Activated CD8-positive, alpha-beta T cell treated with anti-CD3 and anti-CD28 coated beads, Interleukin-2, amount 10 ng/mL, durations not matched to agents 7 days and 5 days (primary cell): ENCODE measurements around the gene MIPOL1. TPM values are rescaled to one million over a fixed set of nuclear protein-coding genes. Genes with fewer than 3 reads are reported as not detected.
"Not testable (repeated sequence)": the region's sequence is repeated elsewhere in the genome, so short reads cannot be mapped to it uniquely, and the experiment has no call there.

Source experiments
- ATAC-seq: fragments of 150-1000 bp; cut with Tn5 transposase; one replicate; pipeline ENCODE4 v1.10.0; 2021; ENCODE audit warnings: moderate library complexity
- CTCF ChIA-PET: fragments of 350-600 bp; sonication (Branson Sonifier 250); formaldehyde crosslinking; loops from one replicate; lab custom pipeline; 2021; ENCODE audit warnings: antibody characterized with exemption; lab: Charles Lee
- POLR2A ChIA-PET: fragments of 350-600 bp; sonication (Branson Sonifier 250); formaldehyde crosslinking; loops from one replicate; lab custom pipeline; 2021; ENCODE audit warnings: antibody characterized with exemption; lab: Charles Lee
- DNase-seq: peaks from one replicate; pipeline ENCODE4 v3.0.0-alpha.2; 2020
- H3K27ac Mint-ChIP-seq: one replicate; pipeline ENCODE4 v1.8.0; 2021; ENCODE audit warnings: mild to moderate bottlenecking, mixed read lengths
- H3K27me3 Mint-ChIP-seq: one replicate; pipeline ENCODE4 v1.8.0; 2021; ENCODE audit warnings: low read depth, mixed read lengths
- H3K36me3 Mint-ChIP-seq: one replicate; pipeline ENCODE4 v1.8.0; 2021; ENCODE audit warnings: low read depth, mixed read lengths
- H3K4me1 Mint-ChIP-seq: one replicate; pipeline ENCODE4 v1.8.0; 2021; ENCODE audit warnings: low read depth, mixed read lengths
- H3K4me3 Mint-ChIP-seq: one replicate; pipeline ENCODE4 v1.8.0; 2021; ENCODE audit warnings: mild to moderate bottlenecking, mixed read lengths
- H3K9me3 Mint-ChIP-seq: one replicate; pipeline ENCODE4 v1.8.0; 2022; ENCODE audit warnings: mixed read lengths; ENCODE audit not compliant: insufficient read depth
- total RNA-seq, 2 experiments: library from RNA; stranded (reverse); gene quantifications; one replicate each; pipeline ENCODE4 v1.2.3, GENCODE V29; 2021

MIPOL1 gene, protein sequence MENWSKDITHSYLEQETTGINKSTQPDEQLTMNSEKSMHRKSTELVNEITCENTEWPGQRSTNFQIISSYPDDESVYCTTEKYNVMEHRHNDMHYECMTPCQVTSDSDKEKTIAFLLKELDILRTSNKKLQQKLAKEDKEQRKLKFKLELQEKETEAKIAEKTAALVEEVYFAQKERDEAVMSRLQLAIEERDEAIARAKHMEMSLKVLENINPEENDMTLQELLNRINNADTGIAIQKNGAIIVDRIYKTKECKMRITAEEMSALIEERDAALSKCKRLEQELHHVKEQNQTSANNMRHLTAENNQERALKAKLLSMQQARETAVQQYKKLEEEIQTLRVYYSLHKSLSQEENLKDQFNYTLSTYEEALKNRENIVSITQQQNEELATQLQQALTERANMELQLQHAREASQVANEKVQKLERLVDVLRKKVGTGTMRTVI
- not detected for total RNA-seq

DNA sequence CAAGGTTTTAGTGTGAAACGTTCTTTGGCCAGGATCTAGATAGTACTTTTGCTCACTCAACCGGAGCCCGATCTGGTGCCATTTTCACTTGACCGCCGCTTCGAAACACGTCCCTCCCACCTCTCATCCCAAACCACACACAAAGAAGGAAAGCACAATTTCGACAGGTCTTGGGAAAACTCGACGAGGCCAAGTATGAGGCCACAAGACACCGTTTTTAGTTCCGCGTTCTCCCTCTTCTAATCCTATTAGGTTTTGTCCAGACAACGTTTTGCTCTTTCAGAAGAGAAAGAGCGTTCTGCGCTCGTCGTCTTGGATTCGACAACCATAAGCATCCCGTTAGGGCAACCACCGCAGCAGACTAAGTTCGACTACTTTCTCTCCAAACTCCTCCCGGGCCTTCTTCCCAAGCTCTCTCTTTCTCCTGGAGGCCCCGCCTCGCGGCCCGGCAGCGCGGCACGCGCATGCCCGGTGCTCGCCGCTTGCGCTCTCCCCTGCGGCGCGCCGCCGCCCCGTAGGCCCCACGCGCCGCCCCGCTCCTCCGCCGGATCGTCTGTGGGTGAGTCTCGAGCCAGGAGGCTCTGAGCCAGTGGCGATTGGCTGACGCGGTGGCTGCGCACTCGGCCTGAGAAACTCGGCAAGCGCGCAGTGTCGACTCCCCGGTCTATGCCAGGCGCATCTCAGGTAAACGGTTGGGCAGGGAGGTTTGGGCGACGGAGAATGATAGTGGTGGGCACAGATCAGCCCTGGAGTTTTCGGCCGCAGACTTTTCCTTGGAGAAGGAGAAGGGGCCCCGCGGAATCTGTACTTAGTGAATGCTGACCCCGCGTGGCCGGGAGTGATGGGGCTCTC, at the start of gene MIPOL1:
MIPOL1 (plus strand) TSS at position 517 of the 852 bp plus-strand sequence. CDS start 49,952 bp downstream, outside the sequence.
- Mint-ChIP-seq H3K27me3 (peaks cover 12% of the 10 kb centered on the region), H3K9me3 (no peaks in the 10 kb centered on the region), H3K36me3 (peaks cover 5% of the 10 kb centered on the region), H3K27ac (no peak within 1 kb of the TSS), H3K4me3 (peak within 1 kb of the TSS; percentile 44), H3K4me1 (peaks cover 13% of the 10 kb centered on the region)
- ATAC-seq (peak; percentile 60), DNase-seq (no peak)
- ChIA-PET POLR2A (no interaction called here), CTCF (interaction anchor here (1.5 kb wide), 1 partner anchor 33 kb away, joined by 4 read pairs; no protein-coding TSS in a partner anchor)

DNA sequence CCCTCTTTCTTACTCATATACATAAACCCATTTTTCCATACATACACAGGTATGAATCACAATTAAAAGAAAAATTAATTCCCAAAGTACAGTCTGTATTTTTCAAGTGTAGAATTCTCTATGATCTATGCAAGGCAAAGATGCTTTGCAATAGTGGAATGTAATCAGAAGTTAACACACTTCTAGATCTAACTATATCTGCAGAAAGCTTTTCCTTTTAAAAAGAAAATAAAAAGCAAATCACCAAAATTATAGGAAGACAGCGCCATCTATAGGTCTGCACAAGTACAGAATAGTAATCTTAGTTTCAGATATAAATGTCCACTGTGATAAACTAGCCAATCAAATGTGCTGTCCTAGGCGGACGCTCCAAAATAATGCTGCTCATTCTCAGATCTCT, 47.3 kb upstream of the MIPOL1 start:
- no peak for ATAC-seq
- Mint-ChIP-seq H3K27ac (no peak overlapping the region), H3K4me1 (no peaks in the 10 kb centered on the region), H3K9me3 (peaks cover 4% of the 10 kb centered on the region), H3K27me3 (no peaks in the 10 kb centered on the region), H3K4me3 (no peak overlapping the region), H3K36me3 (no peaks in the 10 kb centered on the region)
- DNase-seq, result no peak
- POLR2A ChIA-PET, result no interaction called here
- CTCF ChIA-PET, result interaction anchor here (1.0 kb wide), 1 partner anchor 15 kb away, joined by 4 read pairs; no protein-coding TSS in a partner anchor

DNA sequence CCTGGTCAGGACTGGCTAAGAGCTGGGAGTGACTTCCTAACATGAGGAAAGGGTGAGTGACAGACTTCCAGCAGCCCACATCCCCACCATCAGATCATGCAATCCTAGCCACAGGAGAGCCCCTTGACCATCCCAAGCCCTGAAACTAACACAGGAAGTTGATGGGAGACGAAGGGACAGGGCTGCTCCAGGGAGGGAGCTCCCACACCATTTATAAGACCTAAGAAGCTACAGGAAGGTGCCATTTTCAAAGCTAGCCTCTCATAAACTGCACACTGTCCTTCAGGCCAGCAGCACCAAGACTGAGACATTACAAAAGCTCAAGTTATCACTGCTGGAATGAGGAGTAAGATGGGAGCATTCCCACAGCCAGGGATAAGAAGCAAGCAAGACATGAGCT, 44.7 kb upstream of the MIPOL1 start:
- H3K4me1 Mint-ChIP-seq, result no peaks in the 10 kb centered on the region
- DNase-seq (no peak), ATAC-seq (no peak)
- no peaks in the 10 kb centered on the region for H3K27me3 Mint-ChIP-seq
- POLR2A ChIA-PET, result no interaction called here
- CTCF ChIA-PET, result no interaction called here
- H3K27ac Mint-ChIP-seq, result no peak overlapping the region
- no peaks in the 10 kb centered on the region for H3K36me3 Mint-ChIP-seq
- H3K4me3 Mint-ChIP-seq, result no peak overlapping the region
- peaks cover 4% of the 10 kb centered on the region for H3K9me3 Mint-ChIP-seq

DNA sequence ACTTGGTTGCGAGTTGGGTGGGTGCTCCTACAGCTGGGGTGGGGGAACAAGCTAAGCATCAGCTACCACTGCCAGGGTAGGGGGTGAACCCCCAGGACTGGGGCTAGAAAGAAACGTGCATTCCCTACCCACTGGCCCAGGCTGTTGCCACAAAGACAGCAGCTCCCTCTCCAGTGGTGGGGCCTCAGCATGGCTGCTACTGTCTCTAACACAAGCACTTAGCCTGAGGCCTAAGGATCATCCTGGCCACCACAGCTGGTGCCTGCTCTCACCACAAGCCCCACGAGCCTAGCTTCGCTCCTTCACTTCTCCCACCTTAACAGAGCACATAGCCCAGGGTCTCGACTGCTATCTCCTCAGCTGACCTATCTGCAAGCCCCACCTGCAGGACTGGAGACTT, 44.3 kb upstream of the MIPOL1 start:
- Mint-ChIP-seq H3K27me3 (no peaks in the 10 kb centered on the region), H3K27ac (no peak overlapping the region), H3K9me3 (peaks cover 4% of the 10 kb centered on the region), H3K36me3 (no peaks in the 10 kb centered on the region), H3K4me3 (no peak overlapping the region), H3K4me1 (no peaks in the 10 kb centered on the region)
- no peak for DNase-seq
- CTCF ChIA-PET, result no interaction called here
- ATAC-seq, result no peak
- POLR2A ChIA-PET, result no interaction called here

DNA sequence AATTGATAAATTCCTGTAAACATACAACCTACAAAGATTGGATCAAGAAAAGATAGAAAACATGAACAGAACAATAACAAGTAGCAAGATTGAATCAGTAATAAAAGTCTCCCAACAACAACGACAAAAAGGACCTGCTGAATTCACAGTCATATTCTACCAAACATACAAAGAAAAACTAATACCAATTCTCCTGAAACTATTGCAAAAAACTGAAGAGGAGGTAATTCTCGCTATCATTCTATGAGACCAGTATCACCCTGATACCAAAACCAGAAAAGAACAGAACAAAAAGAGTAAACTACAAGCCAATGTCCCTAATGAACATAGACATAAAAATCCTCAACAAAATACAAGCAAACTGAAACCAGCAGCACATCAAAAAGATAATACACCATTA, 39.8 kb upstream of the MIPOL1 start:
- H3K9me3 Mint-ChIP-seq, result peaks cover 10% of the 10 kb centered on the region
- no peaks in the 10 kb centered on the region for H3K4me1 Mint-ChIP-seq
- H3K27me3 Mint-ChIP-seq, result no peaks in the 10 kb centered on the region
- DNase-seq (no peak), ATAC-seq (no peak)
- CTCF ChIA-PET, result interaction anchor here (0.8 kb wide), 1 partner anchor 9 kb away, joined by 3 read pairs; no protein-coding TSS in a partner anchor
- no peaks in the 10 kb centered on the region for H3K36me3 Mint-ChIP-seq
- POLR2A ChIA-PET, result no interaction called here
- no peak overlapping the region for H3K4me3 Mint-ChIP-seq
- no peak overlapping the region for H3K27ac Mint-ChIP-seq

DNA sequence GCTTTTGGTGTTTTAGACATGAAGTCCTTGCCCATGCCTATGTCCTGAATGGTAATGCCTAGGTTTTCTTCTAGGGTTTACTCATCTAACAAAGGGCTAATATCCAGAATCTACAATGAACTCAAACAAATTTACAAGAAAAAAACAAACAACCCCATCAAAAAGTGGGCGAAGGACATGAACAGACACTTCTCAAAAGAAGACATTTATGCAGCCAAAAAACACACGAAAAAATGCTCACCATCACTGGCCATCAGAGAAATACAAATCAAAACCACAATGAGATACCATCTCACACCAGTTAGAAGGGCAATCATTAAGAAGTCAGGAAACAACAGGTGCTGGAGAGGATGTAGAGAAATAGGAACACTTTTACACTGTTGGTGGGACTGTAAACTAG, 35.4 kb upstream of the MIPOL1 start:
- H3K36me3 Mint-ChIP-seq, H3K9me3 Mint-ChIP-seq, CTCF ChIA-PET, H3K27me3 Mint-ChIP-seq, H3K4me1 Mint-ChIP-seq, ATAC-seq, H3K4me3 Mint-ChIP-seq, DNase-seq, H3K27ac Mint-ChIP-seq, POLR2A ChIA-PET: not testable (repeated sequence)

DNA sequence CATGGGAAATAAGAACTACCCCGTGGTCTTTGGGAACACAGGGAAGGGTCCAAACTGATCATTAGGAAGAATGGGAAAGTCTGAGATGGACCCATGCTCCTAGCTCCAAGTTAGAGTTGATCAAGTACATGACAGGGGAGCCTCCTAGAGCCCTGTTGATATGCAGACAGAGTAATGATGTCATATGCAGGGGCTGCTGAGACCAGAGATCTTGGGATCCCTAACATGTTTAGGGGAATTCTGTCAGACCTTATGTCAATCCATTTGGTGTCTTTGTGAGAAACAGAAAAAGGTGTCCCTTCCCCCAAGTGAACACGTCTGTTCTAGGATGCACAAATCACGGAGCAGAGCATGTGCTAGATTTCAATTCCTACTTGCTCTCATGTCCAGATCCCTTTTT, 31.9 kb upstream of the MIPOL1 start:
- Mint-ChIP-seq H3K4me1 (no peaks in the 10 kb centered on the region), H3K9me3 (no peaks in the 10 kb centered on the region), H3K27ac (no peak overlapping the region), H3K27me3 (no peaks in the 10 kb centered on the region), H3K36me3 (no peaks in the 10 kb centered on the region), H3K4me3 (no peak overlapping the region)
- no peak for ATAC-seq
- no peak for DNase-seq
- CTCF ChIA-PET, result no interaction called here
- POLR2A ChIA-PET, result no interaction called here

DNA sequence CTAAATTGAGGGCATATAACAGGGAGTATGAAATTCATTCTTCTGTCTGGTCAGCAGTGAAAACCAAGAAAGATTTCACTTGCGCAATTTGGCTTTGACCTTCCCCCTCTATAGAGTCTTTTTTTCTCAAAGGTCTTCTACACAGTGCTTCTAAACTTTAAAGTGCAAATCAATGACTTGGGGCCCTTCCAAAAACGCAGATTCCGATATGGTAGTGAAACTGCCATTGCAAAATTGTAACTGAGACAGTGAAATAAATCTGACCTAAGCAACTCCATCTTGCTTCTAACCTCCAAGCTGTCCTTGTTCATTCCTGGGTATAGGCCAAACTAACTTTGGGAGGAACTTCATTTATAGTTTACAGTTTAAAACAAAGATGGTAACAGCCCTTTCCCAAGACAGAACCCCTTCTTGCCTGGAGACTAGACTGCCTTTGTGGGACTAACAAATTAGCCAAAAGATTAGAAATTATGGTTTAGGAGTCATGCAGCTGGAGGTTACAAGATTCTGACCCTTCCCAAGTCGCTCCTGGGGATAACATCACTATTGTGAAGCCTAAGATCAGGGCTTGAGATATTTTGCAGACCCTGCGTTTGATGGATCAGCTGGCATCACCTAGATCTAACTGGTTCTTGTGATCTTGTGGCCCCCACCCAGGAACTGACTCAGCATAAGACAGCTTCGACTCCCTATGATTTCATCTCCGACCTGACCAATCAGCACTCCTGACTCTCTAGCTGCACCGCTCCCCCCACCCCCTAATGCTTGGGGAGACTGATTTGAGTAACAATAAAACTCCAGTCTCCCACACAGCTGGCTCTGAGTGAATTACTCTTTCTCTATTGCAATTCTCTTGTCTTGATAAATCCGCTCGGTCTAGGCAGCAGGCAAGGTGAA, 30.3 kb upstream of the MIPOL1 start:
- DNase-seq (no peak), ATAC-seq (no peak)
- Mint-ChIP-seq H3K9me3 (no peaks in the 10 kb centered on the region), H3K27me3 (peaks cover 8% of the 10 kb centered on the region), H3K36me3 (no peaks in the 10 kb centered on the region), H3K4me1 (peaks cover 3% of the 10 kb centered on the region), H3K27ac (no peak overlapping the region), H3K4me3 (no peak overlapping the region)
- ChIA-PET CTCF (no interaction called here), POLR2A (no interaction called here)

DNA sequence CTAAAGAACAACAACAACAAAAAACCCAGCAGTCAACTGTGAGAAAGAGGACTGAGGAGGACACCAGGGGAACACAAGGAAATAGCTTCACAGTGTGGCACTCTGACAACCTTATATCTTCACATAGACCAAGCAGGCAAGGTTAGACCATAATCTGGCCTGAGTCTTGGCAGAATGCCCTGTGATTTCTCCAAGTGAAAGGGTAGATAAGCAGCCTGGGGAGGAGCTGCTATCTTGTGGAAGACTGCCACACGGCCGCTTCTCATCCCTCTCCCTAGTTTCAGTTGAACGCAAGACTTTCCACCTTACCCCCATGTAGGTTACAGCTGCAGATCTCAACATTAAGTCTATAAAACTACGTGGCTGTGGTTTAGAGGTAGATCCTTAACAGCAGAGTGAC, 29.0 kb upstream of the MIPOL1 start:
- ATAC-seq (no peak), DNase-seq (no peak)
- POLR2A ChIA-PET, result no interaction called here
- H3K4me3 Mint-ChIP-seq, result no peak overlapping the region
- H3K4me1 Mint-ChIP-seq, result peaks cover 4% of the 10 kb centered on the region
- H3K36me3 Mint-ChIP-seq, result no peaks in the 10 kb centered on the region
- H3K27me3 Mint-ChIP-seq, result peaks cover 16% of the 10 kb centered on the region
- H3K27ac Mint-ChIP-seq, result no peak overlapping the region
- CTCF ChIA-PET, result no interaction called here
- no peaks in the 10 kb centered on the region for H3K9me3 Mint-ChIP-seq

DNA sequence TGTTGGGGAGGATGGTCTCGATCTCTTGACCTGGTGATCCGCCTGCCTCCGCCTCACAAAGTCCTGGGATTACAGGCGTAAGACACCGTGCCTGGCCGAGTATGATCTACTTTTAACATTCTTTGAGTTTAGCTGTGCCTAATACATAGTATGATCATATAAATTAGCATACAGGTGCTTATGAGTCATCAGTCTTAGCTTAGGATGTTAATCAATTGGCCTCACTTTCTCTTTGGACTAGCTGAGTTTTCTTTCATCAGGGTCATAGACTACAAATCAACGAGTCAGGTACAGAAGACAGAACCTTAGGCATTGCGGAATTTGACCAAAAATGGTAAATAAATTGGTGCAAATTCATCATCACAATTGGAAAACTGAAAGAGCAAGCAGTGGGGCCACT, 27.5 kb upstream of the MIPOL1 start:
- Mint-ChIP-seq H3K27ac (no peak overlapping the region), H3K4me3 (no peak overlapping the region), H3K27me3 (peaks cover 16% of the 10 kb centered on the region), H3K9me3 (no peaks in the 10 kb centered on the region), H3K36me3 (no peaks in the 10 kb centered on the region), H3K4me1 (peaks cover 4% of the 10 kb centered on the region)
- ATAC-seq (no peak), DNase-seq (no peak)
- ChIA-PET POLR2A (no interaction called here), CTCF (no interaction called here)

DNA sequence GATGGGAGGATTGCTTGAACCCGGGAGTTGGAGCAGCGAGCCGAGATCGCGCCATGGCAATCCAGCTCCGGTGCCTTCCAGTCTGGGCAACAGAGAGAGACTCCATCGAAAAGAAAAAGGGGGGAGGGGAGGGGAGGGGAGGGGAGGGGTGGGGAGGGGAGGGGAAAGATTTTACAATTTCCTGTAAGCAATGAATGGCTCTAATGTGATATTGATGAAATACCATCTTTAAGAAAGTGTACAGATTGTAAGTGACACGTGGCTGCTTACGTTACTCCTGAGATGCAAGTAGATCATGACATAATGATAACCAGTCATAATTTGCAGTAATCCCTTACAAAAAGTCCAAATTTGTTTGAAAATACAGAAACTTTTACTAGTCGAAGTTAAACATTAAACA, 26.7 kb upstream of the MIPOL1 start:
- no peak overlapping the region for H3K4me3 Mint-ChIP-seq
- no peaks in the 10 kb centered on the region for H3K9me3 Mint-ChIP-seq
- peaks cover 16% of the 10 kb centered on the region for H3K27me3 Mint-ChIP-seq
- H3K27ac Mint-ChIP-seq, result no peak overlapping the region
- CTCF ChIA-PET, result no interaction called here
- no peaks in the 10 kb centered on the region for H3K36me3 Mint-ChIP-seq
- no peak for DNase-seq
- ATAC-seq, result no peak
- POLR2A ChIA-PET, result no interaction called here
- peaks cover 4% of the 10 kb centered on the region for H3K4me1 Mint-ChIP-seq
